Measurements from ENCODE around the gene MPG. TPM values are rescaled to one million over a fixed set of nuclear protein-coding genes. Genes with fewer than 3 reads are reported as not detected.

Gene MPG
- total and polyA plus RNA-seq, 2 of the 8 experiments (the other 6 are each of a cell fraction or from before 2014, with no cell fraction given): 37.6 to 83.7 TPM

DNA sequence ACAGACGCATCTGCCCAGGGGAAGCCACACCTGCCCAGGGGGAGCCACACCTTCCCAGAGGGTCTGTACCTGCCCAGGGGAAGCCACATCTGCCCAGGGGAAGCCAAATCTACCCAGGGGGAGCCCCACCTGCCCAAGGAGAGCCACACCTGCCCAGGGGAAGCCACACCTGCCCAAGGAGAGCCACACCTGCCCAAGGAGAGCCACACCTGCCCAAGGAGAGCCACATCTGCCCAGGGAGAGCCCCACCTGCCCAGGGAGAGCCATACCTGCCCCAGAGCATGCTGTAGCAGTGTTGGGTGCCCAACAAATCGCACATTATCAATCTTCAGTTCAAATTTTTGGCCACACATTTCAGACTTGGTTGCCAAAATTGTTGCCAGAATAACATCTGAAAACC lies 40.8 kb downstream of the MPG start:
- no peaks in the 10 kb centered on the region for H3K9me3 ChIP-seq (ENCODE audit: insufficient read depth in 2 of 2, low read depth in 1 of 2, low read length in 1 of 2)
- no peak overlapping the region for H3K4me3 ChIP-seq (ENCODE audit: extremely low read depth in 1 of 4, insufficient read depth in 2 of 4, low read depth in 3 of 4, low read length in 4 of 4)
- no peak for FAIRE-seq
- H3K23me2 ChIP-seq (ENCODE audit: low read depth, low read length): no peaks in the 10 kb centered on the region
- H2BK120ac ChIP-seq (replicated peaks; ENCODE audit: low read depth, low read length): no peak overlapping the region
- H2AK5ac ChIP-seq (ENCODE audit: low read depth, low read length): no peak overlapping the region
- no peak overlapping the region for H2BK15ac ChIP-seq (ENCODE audit: low read length)
- no peak overlapping the region for H4K5ac ChIP-seq (ENCODE audit: insufficient read length, low read depth, low read length)
- H3K79me1 ChIP-seq (ENCODE audit: low read depth, low read length): no peaks in the 10 kb centered on the region
- H3K18ac ChIP-seq (ENCODE audit: extremely low read depth, low read length): no peak overlapping the region
- H3K27me3 ChIP-seq (replicated peaks in 1 of 4; ENCODE audit: control insufficient read depth in 3 of 4, extremely low read depth in 1 of 4, insufficient read depth in 3 of 4, low read length in 3 of 4): no peaks in the 10 kb centered on the region
- H3K56ac ChIP-seq (replicated peaks; ENCODE audit: insufficient read length, low read depth, low read length): no peak overlapping the region
- H3K9ac ChIP-seq (replicated peaks in 1 of 4; ENCODE audit: extremely low read depth in 1 of 4, low read depth in 3 of 4, low read length in 3 of 4): no peak overlapping the region
- H3K36me3 ChIP-seq (ENCODE audit: control insufficient read depth in 2 of 4, insufficient read depth in 4 of 4, low read length in 3 of 4): peaks cover 0 to 2% (median 0%) of the 10 kb centered on the region in 4 experiments; a peak in 1 of 8 replicates
- no peak overlapping the region for H3K23ac ChIP-seq (ENCODE audit: insufficient read length)
- H4K8ac ChIP-seq (ENCODE audit: extremely low read depth, insufficient read depth, low read length): no peak overlapping the region
- no peaks in the 10 kb centered on the region for H3K79me2 ChIP-seq (ENCODE audit: control insufficient read depth in 1 of 2, insufficient read depth in 2 of 2, low read length in 2 of 2)
- H4K20me1 ChIP-seq (replicated peaks in 1 of 2; ENCODE audit: control insufficient read depth in 1 of 2, insufficient read depth in 2 of 2, low read length in 2 of 2): peaks cover 0 to 13% of the 10 kb centered on the region in 2 experiments
- no peak for DNase-seq (ENCODE audit: low read depth in 1 of 2, low spot score in 2 of 2)
- H2BK12ac ChIP-seq (ENCODE audit: low read depth, low read length): no peak overlapping the region
- no peak overlapping the region for H3K4ac ChIP-seq (replicated peaks; ENCODE audit: insufficient read length, low read depth, low read length)
- H2AFZ ChIP-seq (ENCODE audit: low read length): no peak overlapping the region
- peaks cover 0 to 4% (median 1%) of the 10 kb centered on the region in 4 experiments; a peak in 4 of 7 replicates for H3K4me1 ChIP-seq (replicated peaks in 1 of 4; ENCODE audit: control insufficient read depth in 3 of 4, insufficient read depth in 4 of 4, low read length in 3 of 4)
- no peak overlapping the region for H2BK5ac ChIP-seq (ENCODE audit: low read depth, low read length)
- no peak overlapping the region for H4K91ac ChIP-seq (replicated peaks; ENCODE audit: insufficient read length, low read length)
- no peak overlapping the region for H3K14ac ChIP-seq (ENCODE audit: insufficient read length)
- ChIA-PET CTCF (ENCODE audit: partially characterized antibody) (interaction anchor here (0.6 to 5.8 kb wide), 17 partner anchors 9 to 206 kb away, joined by 3 to 43 read pairs (median 10); partner anchors contain the start of genes HBM, HBQ1 and RHBDF1), POLR2A (ENCODE audit: partially characterized antibody) (interaction anchor here (0.8 to 2.0 kb wide), 3 partner anchors 10 to 19 kb away, joined by 3 to 5 read pairs (median 3); no protein-coding TSS in a partner anchor)
- no peak overlapping the region for H2BK20ac ChIP-seq (ENCODE audit: low read length)
- H3K4me2 ChIP-seq (ENCODE audit: insufficient read depth in 1 of 2, low read depth in 2 of 2, low read length in 2 of 2): no peak overlapping the region
- WGBS, 2 experiments (ENCODE audit: extremely low coverage in 1 of 2, insufficient coverage in 1 of 2, insufficient read length in 1 of 2, insufficient replicate concordance in 2 of 2, low coverage in 1 of 2, low lambda C conversion rate in 2 of 2, missing lambda C conversion rate in 1 of 2): 90% methylated on average over 2 of the region's 2 CpGs; no CpG with 5 or more reads in 1 of the 2 experiments
- no peak overlapping the region for H3K27ac ChIP-seq (ENCODE audit: low read depth, low read length)
- TF ChIP-seq MAFK (IDR thresholded peaks at IDR 0.05; ENCODE audit: low read depth, low read length) (no peak), NRF1 (IDR thresholded peaks at IDR 0.05; ENCODE audit: low read depth, low read length) (no peak), SRF (IDR thresholded peaks at IDR 0.05; ENCODE audit: low read depth, low read length) (no peak), HDAC6 (IDR thresholded peaks at IDR 0.05; ENCODE audit: low read depth, low read length) (no peak), PHF8 (conservative IDR thresholded peaks at IDR 0.05; ENCODE audit: low read depth, low read length) (no peak), TAF7 (optimal IDR thresholded peaks at IDR 0.05; ENCODE audit: borderline replicate concordance, low read depth, low read length) (no peak), JUND (IDR thresholded peaks at IDR 0.05; ENCODE audit: low read length) (no peak), CHD2 (IDR thresholded peaks at IDR 0.05; ENCODE audit: low read length) (no peak), RXRA (IDR thresholded peaks at IDR 0.05; ENCODE audit: insufficient read depth, low read depth, low read length) (no peak), ZNF274 (IDR thresholded peaks at IDR 0.05; ENCODE audit: borderline replicate concordance, extremely low read depth, low read length) (no peak), CBX8 (IDR thresholded peaks at IDR 0.05; ENCODE audit: borderline replicate concordance, low read depth, low read length) (no peak)
- TF ChIP-seq, protein P1, sequence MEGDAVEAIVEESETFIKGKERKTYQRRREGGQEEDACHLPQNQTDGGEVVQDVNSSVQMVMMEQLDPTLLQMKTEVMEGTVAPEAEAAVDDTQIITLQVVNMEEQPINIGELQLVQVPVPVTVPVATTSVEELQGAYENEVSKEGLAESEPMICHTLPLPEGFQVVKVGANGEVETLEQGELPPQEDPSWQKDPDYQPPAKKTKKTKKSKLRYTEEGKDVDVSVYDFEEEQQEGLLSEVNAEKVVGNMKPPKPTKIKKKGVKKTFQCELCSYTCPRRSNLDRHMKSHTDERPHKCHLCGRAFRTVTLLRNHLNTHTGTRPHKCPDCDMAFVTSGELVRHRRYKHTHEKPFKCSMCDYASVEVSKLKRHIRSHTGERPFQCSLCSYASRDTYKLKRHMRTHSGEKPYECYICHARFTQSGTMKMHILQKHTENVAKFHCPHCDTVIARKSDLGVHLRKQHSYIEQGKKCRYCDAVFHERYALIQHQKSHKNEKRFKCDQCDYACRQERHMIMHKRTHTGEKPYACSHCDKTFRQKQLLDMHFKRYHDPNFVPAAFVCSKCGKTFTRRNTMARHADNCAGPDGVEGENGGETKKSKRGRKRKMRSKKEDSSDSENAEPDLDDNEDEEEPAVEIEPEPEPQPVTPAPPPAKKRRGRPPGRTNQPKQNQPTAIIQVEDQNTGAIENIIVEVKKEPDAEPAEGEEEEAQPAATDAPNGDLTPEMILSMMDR (IDR thresholded peaks at IDR 0.05; ENCODE audit: control extremely low read depth in 1 of 3, insufficient read depth in 1 of 3, low read depth in 1 of 3, low read length in 3 of 3): no peak

Data from H1 (cell line).